CD4-positive, alpha-beta T cell (primary cell): ENCODE data around the gene POP7. TPM values are rescaled to one million over a fixed set of nuclear protein-coding genes. Genes with fewer than 3 reads are reported as not detected.
A peak's percentile ranks its signal among the peaks of the same experiment; 100 is the strongest.

ENCODE experiments used
- ATAC-seq: fragments of 200-7000 bp; cut with Tn5 transposase; one replicate; pipeline ENCODE4 v1.10.0; 2022; ENCODE audit warnings: mild to moderate bottlenecking; ENCODE audit not compliant: poor library complexity
- CTCF ChIA-PET: fragments of 350-600 bp; sonication (Branson Sonifier 250); formaldehyde crosslinking; loops from one replicate; lab custom pipeline; 2021; ENCODE audit warnings: antibody characterized with exemption, inconsistent platforms; lab: Charles Lee
- POLR2A ChIA-PET: fragments of 350-600 bp; sonication (Branson Sonifier 250); formaldehyde crosslinking; loops from one replicate; lab custom pipeline; 2021; ENCODE audit warnings: antibody characterized with exemption, inconsistent platforms; lab: Charles Lee
- DNase-seq, 14 experiments: peaks; one replicate each; pipeline ENCODE4 v3.0.0-alpha.2; 2013 to 2020; ENCODE audit warnings: mixed read lengths in 2 of 14
- H3K27ac ChIP-seq, 2 donors: one replicate each; pipeline versions ENCODE4 v1.5.1 to v1.7.0; 2013; ENCODE audit warnings: low read length in 2 of 2, low read depth in 1 of 2, mild to moderate bottlenecking in 1 of 2
- H3K27me3 ChIP-seq, 2 experiments: 1 replicate in 1 of 2; 2 replicates in 1 of 2; pipeline versions ENCODE4 v1.6.1 to v1.7.0; 2013; ENCODE audit warnings: low read length in 2 of 2, control low read depth in 1 of 2, mild to moderate bottlenecking in 1 of 2, moderate library complexity in 1 of 2; ENCODE audit not compliant: insufficient read depth in 2 of 2, control insufficient read depth in 1 of 2
- H3K36me3 ChIP-seq: one replicate; pipeline ENCODE4 v1.6.1; 2013; ENCODE audit warnings: low read length, control low read depth; ENCODE audit not compliant: insufficient read depth
- H3K4me1 ChIP-seq: one replicate; pipeline ENCODE4 v1.6.1; 2013; ENCODE audit warnings: low read length, control low read depth; ENCODE audit not compliant: insufficient read depth
- H3K4me3 ChIP-seq: one replicate; pipeline ENCODE4 v1.5.1; 2013; ENCODE audit warnings: mild to moderate bottlenecking, low read length, moderate library complexity
- H3K9me3 ChIP-seq, 2 experiments: 1 replicate in 1 of 2; 2 replicates in 1 of 2; pipeline versions ENCODE4 v1.6.1 to v1.7.0; 2013; ENCODE audit warnings: low read length in 2 of 2, mild to moderate bottlenecking in 2 of 2, control low read depth in 1 of 2, moderate library complexity in 1 of 2; ENCODE audit not compliant: control insufficient read depth in 1 of 2, insufficient read depth in 1 of 2
- H3K27ac Mint-ChIP-seq: one replicate; pipeline ENCODE4 v1.8.0; 2020; ENCODE audit warnings: mixed read lengths
- H3K27me3 Mint-ChIP-seq: one replicate; pipeline ENCODE4 v1.8.0; 2021; ENCODE audit warnings: mixed read lengths
- H3K36me3 Mint-ChIP-seq: one replicate; pipeline ENCODE4 v1.8.0; 2021; ENCODE audit warnings: low read depth, mixed read lengths
- H3K4me1 Mint-ChIP-seq: one replicate; pipeline ENCODE4 v1.8.0; 2021; ENCODE audit warnings: low read depth, mixed read lengths
- H3K4me3 Mint-ChIP-seq: one replicate; pipeline ENCODE4 v1.8.0; 2020; ENCODE audit warnings: mild to moderate bottlenecking, mixed read lengths
- H3K9me3 Mint-ChIP-seq: one replicate; pipeline ENCODE4 v1.8.0; 2020; ENCODE audit warnings: mixed read lengths
- CTCF ChIP-seq: fragments of 200-600 bp; IDR thresholded peaks from one replicate; pipeline ENCODE4 v1.8.0; 2022; ENCODE audit warnings: antibody characterized with exemption, mild to moderate bottlenecking
- intact Hi-C, 2 experiments: fragments of 100-400 bp; cut with DNase I in 1 of 2; cut with micrococcal nuclease in 1 of 2; formaldehyde crosslinking; loops; one replicate each; pipeline versions ENCODE4 v1.15.1 to v1.9.0; 2023 to 2025; cut with DNase I, micrococcal nuclease
- total RNA-seq, 174 experiments: library from RNA in 2 of 174; stranded (reverse) in 2 of 174; gene quantifications; one replicate each; pipeline ENCODE4 v1.2.3 and lab custom pipeline; 2021 to 2026

Gene POP7
- total RNA-seq, 2 experiments from 2014 or later, result 7.4 to 7.5 TPM

GRCh38 chr7:100739934-100740333 is 34.0 kb downstream of the POP7 start:
- Mint-ChIP-seq H3K27ac (no peak overlapping the region), H3K27me3 (peaks cover 5% of the 10 kb centered on the region), H3K36me3 (no peaks in the 10 kb centered on the region), H3K9me3 (no peaks in the 10 kb centered on the region), H3K4me1 (no peaks in the 10 kb centered on the region), H3K4me3 (no peak overlapping the region)
- Histone ChIP-seq H3K27ac (no peak overlapping the region), H3K4me3 (no peak overlapping the region), H3K4me1 (no peaks in the 10 kb centered on the region), H3K27me3 (no peaks in the 10 kb centered on the region), H3K9me3 (peaks cover 0 to 1% of the 10 kb centered on the region in 2 experiments), H3K36me3 (no peaks in the 10 kb centered on the region)
- intact Hi-C loops, result no loop called here
- CTCF ChIA-PET, result no interaction called here
- ATAC-seq (no peak), DNase-seq (no peak)
- POLR2A ChIA-PET, result no interaction called here
- no peak for TF ChIP-seq CTCF

- H3K4me1 ChIP-seq, result no peaks in the 10 kb centered on the region
- no peak for TF ChIP-seq CTCF
- no peak overlapping the region for H3K27ac Mint-ChIP-seq
- H3K4me3 ChIP-seq, result no peak overlapping the region
- intact Hi-C loops, result no loop called here
- H3K9me3 ChIP-seq, result peaks cover 0 to 6% of the 10 kb centered on the region in 2 experiments
- no peak overlapping the region for H3K4me3 Mint-ChIP-seq
- ChIA-PET POLR2A (no interaction called here), CTCF (no interaction called here)
- ATAC-seq, result no peak
- H3K9me3 Mint-ChIP-seq, result no peaks in the 10 kb centered on the region
- no peaks in the 10 kb centered on the region for H3K4me1 Mint-ChIP-seq
- H3K27me3 ChIP-seq, result peaks cover 4 to 9% of the 10 kb centered on the region in 2 experiments
- no peak overlapping the region for H3K27ac ChIP-seq
- H3K27me3 Mint-ChIP-seq, result peaks cover 32% of the 10 kb centered on the region
- no peak for DNase-seq
- H3K36me3 ChIP-seq, result no peaks in the 10 kb centered on the region
- no peaks in the 10 kb centered on the region for H3K36me3 Mint-ChIP-seq
These were observed 38.7 kb downstream of the POP7 start for GRCh38 chr7:100744605-100745004.

GRCh38 chr7:100745184-100745583 is 39.3 kb downstream of the POP7 start:
- Histone ChIP-seq H3K9me3 (peaks cover 0 to 6% of the 10 kb centered on the region in 2 experiments), H3K4me3 (no peak overlapping the region), H3K36me3 (no peaks in the 10 kb centered on the region), H3K27me3 (peaks cover 4 to 9% of the 10 kb centered on the region in 2 experiments), H3K27ac (no peak overlapping the region), H3K4me1 (no peaks in the 10 kb centered on the region)
- no peaks in the 10 kb centered on the region for H3K36me3 Mint-ChIP-seq
- peaks cover 33% of the 10 kb centered on the region for H3K27me3 Mint-ChIP-seq
- H3K27ac Mint-ChIP-seq, result no peak overlapping the region
- DNase-seq, result peak in 5 of 14 experiments; percentile 2 to 44 (median 15)
- ChIA-PET POLR2A (no interaction called here), CTCF (no interaction called here)
- H3K4me1 Mint-ChIP-seq, result no peaks in the 10 kb centered on the region
- no peaks in the 10 kb centered on the region for H3K9me3 Mint-ChIP-seq
- intact Hi-C loops, result no loop called here
- no peak for ATAC-seq
- TF ChIP-seq CTCF, result no peak
- peak overlapping the region; percentile 51 for H3K4me3 Mint-ChIP-seq
